GM12875 (cell line): ENCODE results near the gene PCDH20.

Source experiments
- H3K4me3 ChIP-seq: one replicate; pipeline ENCODE4 v1.5.1; 2011; ENCODE audit warnings: low read depth, low read length, control low read depth
- TF ChIP-seq, protein P1 (sequence below): IDR thresholded peaks from 2 replicates; pipeline ENCODE4 v1.5.1; 2011; ENCODE audit warnings: low read depth, mild to moderate bottlenecking, control low read depth, inconsistent platforms, low read length, moderate library complexity, borderline replicate concordance; ENCODE audit not compliant: insufficient read depth

The PCDH20 gene, protein sequence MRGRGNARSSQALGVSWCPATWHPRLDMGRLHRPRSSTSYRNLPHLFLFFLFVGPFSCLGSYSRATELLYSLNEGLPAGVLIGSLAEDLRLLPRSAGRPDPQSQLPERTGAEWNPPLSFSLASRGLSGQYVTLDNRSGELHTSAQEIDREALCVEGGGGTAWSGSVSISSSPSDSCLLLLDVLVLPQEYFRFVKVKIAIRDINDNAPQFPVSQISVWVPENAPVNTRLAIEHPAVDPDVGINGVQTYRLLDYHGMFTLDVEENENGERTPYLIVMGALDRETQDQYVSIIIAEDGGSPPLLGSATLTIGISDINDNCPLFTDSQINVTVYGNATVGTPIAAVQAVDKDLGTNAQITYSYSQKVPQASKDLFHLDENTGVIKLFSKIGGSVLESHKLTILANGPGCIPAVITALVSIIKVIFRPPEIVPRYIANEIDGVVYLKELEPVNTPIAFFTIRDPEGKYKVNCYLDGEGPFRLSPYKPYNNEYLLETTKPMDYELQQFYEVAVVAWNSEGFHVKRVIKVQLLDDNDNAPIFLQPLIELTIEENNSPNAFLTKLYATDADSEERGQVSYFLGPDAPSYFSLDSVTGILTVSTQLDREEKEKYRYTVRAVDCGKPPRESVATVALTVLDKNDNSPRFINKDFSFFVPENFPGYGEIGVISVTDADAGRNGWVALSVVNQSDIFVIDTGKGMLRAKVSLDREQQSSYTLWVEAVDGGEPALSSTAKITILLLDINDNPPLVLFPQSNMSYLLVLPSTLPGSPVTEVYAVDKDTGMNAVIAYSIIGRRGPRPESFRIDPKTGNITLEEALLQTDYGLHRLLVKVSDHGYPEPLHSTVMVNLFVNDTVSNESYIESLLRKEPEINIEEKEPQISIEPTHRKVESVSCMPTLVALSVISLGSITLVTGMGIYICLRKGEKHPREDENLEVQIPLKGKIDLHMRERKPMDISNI

DNA sequence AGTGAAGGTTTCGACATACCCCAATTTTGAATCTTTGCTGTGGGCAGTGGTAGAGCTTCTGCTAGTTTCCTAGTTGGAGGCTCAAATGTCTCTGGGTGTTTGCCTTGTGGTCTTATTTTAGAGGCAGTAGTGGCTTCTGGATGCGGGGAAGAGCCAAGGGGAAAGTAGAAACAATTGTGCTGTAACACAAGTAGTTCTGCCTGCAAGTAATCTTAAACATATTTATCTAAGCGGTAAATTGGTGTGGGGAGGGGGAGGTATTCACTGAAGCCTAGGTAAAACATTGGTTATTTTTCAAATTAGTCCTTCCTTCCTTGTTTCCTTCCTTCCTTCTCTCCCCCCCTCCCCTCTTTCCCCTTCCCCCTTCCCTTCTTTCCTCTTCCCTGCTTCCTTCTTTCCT, at the start of gene PCDH20:
Gene PCDH20, minus strand, starts transcription at position 101 of the 400 bp plus-strand sequence. CDS start 691 bp downstream, outside the sequence.
- H3K4me3 ChIP-seq, result no peak within 1 kb of the TSS
- TF ChIP-seq, protein P1, sequence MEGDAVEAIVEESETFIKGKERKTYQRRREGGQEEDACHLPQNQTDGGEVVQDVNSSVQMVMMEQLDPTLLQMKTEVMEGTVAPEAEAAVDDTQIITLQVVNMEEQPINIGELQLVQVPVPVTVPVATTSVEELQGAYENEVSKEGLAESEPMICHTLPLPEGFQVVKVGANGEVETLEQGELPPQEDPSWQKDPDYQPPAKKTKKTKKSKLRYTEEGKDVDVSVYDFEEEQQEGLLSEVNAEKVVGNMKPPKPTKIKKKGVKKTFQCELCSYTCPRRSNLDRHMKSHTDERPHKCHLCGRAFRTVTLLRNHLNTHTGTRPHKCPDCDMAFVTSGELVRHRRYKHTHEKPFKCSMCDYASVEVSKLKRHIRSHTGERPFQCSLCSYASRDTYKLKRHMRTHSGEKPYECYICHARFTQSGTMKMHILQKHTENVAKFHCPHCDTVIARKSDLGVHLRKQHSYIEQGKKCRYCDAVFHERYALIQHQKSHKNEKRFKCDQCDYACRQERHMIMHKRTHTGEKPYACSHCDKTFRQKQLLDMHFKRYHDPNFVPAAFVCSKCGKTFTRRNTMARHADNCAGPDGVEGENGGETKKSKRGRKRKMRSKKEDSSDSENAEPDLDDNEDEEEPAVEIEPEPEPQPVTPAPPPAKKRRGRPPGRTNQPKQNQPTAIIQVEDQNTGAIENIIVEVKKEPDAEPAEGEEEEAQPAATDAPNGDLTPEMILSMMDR, result no peak

DNA sequence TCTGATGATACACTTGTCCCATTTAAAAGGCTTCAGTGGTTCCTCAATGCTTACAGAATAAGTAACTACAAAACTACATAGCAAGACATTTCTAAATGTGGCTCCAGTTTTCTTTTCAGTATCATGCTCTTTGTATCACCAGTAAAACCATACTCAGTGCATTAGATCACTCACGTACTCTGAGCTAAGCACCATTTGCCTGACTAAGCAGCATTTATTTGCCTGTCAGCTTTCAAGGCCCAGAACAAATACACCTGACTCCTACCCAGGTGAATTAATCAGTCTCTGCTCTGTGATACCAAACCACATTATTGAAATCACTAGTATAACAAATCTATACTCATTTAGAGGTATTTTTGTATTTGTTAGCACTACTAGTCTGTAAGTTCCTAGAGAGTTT, 47.4 kb upstream of the PCDH20 start:
- H3K4me3 ChIP-seq, result no peak overlapping the region
- TF ChIP-seq, protein P1, result no peak

DNA sequence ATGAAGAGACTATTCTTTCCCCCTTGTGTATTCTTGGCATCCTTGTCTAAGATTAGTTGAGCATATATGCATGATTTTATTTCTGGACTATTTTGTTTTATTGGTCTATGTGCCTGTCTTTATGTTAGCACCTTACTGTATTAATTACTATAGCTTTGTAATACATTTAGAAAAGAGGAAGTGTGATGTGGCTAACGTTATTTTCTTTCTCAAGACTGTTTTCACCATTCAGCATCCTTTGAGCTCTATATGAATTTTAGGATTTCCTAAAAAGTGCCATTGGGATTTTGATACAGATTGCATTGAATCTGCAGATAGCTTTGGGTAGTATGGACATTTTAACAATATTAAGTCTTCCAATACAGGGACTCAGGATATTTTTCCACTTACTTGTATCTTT, 37.5 kb upstream of the PCDH20 start:
- TF ChIP-seq, protein P1, result no peak
- no peak overlapping the region for H3K4me3 ChIP-seq

DNA sequence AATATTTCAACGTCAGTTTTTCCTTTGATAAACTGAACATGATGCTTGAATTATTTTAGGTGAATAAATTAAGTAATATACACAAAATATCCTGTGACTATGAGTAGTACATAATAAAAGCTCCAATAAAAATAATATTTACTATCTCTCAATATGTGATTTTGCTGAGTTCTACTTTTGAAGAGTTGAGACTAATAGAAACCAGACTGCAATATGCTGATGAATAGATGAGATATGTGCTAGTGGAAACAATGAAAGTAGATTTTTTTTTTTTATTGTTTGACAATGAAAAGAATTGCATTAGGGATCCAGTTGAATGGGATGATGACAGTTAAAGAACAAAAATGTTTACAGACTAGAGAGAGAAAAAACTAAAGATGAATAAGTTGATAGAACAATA, 16.4 kb upstream of the PCDH20 start:
- TF ChIP-seq, protein P1, result no peak
- no peak overlapping the region for H3K4me3 ChIP-seq

DNA sequence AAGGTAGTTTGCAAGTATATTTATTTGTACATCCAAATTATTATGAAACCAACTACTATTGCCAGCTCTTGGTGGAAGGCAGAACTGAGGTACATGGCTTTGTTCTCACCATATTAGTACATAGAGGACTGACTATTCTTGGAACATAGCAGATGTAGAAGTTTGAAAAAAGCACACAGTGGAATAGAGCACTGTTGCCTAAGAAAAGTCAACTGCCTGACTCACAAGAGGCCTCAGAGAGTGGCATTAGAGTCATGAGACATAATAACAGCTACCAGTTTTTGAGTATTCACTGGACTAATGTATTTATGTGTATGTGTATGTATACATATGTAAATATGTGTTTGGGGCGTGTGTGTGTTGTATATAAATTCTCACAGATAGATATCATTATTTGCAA, 8.3 kb upstream of the PCDH20 start:
- TF ChIP-seq, protein P1, result no peak
- H3K4me3 ChIP-seq, result no peak overlapping the region

DNA sequence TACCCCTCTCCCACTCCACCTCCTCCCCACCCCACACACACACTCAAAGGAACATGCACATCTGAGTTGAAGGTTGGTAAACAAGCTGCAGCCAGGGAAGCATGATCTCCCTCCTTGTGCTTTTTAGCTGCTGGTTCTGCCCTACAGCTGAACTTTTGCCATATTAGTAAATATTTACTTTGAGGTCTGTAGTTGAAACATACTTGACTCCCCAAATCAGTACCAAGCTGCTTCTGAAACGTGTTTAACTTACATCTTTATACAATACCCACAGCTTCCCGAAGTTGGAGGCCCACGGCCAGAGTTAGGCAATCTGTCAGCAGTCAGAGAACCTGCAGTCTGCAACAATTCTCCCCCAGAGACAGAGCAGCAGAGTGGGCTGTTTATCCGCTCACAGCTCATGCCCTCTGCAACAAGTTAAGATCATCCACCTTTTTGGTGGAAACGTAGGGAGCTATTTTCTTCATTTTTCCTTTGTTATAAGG, 1.5 kb upstream of the PCDH20 start:
- TF ChIP-seq, protein P1, result no peak
- no peak overlapping the region for H3K4me3 ChIP-seq
